ENCODE data around the gene PATL1.

- no peak for TF ChIP-seq POLR2A (IDR thresholded peaks at IDR 0.05)
- TF ChIP-seq CTCF (IDR thresholded peaks at IDR 0.05 in 4 of 5, conservative IDR thresholded peaks at IDR 0.05 in 1 of 5): no peak
Measured at GRCh38 chr11:59598961-59599360, 69.9 kb downstream of the PATL1 start.
